ES-I3 (cell line): ENCODE measurements around the gene SPP1.
A peak's percentile ranks its signal among the peaks of the same experiment; 100 is the strongest.
"Not testable (repeated sequence)": the region's sequence is repeated elsewhere in the genome, so short reads cannot be mapped to it uniquely, and the experiment has no call there.

Source experiments
- H3K36me3 ChIP-seq: 2 replicates; pipeline ENCODE4 v1.6.1; 2013; ENCODE audit warnings: mild to moderate bottlenecking, low read length, control low read depth, moderate library complexity; ENCODE audit not compliant: insufficient read depth
- H3K4me1 ChIP-seq: 2 replicates; pipeline ENCODE4 v1.6.1; 2013; ENCODE audit warnings: mild to moderate bottlenecking, control low read depth, low read length; ENCODE audit not compliant: insufficient read depth
- H3K9ac ChIP-seq: 2 replicates; pipeline ENCODE4 v1.6.1; 2013; ENCODE audit warnings: low read depth, mild to moderate bottlenecking, low read length, moderate library complexity
- H3K9me3 ChIP-seq: 2 replicates; pipeline ENCODE4 v1.6.1; 2013; ENCODE audit warnings: mild to moderate bottlenecking, low read length, moderate library complexity; ENCODE audit not compliant: control insufficient read depth, insufficient read depth

Gene SPP1

DNA sequence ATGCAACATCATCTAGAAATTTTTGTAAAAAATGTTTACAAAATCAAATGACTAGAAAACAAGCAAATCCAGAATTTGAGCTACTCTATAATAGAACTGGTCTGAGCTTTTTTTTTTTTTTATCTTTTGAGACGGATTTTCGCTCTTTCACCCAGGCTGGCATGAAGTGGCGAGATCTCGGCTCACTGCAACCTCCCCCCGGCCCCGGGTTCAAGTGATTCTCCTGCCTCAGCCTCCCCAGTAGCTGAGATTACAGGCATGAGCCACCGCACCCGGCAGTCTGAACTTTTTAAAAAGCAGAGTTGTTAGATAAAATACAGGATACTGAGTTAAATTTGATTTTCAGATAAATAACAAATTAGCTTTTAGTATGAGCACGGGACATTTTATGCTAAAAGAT lies 11.0 kb downstream of the SPP1 start:
- peaks cover 3% of the 10 kb centered on the region; the same call in 1 of the 2 replicates for H3K36me3 ChIP-seq
- no peak overlapping the region for H3K9ac ChIP-seq
- H3K9me3 ChIP-seq: no peaks in the 10 kb centered on the region
- no peaks in the 10 kb centered on the region for H3K4me1 ChIP-seq

DNA sequence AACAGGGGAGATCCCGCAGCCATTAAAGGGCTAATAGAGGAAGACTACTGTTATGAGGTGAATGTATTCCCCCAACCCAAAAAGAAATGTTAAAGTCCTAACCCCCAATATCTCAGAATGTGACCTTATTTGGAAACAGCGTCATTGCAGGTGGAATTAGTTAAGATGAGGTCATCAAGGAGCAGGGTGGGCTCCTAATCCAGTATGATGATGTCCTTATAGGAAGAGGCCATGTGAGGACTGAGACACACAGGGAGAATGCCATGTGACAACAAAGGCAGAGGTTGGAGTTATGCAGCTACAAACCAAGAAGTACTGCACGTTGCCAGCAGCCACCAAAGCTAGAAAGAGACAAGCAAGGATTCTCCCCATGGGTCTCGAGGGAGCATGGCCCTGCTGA lies 14.3 kb downstream of the SPP1 start:
- no peaks in the 10 kb centered on the region for H3K36me3 ChIP-seq
- no peak overlapping the region for H3K9ac ChIP-seq
- no peaks in the 10 kb centered on the region for H3K4me1 ChIP-seq
- H3K9me3 ChIP-seq: no peaks in the 10 kb centered on the region

DNA sequence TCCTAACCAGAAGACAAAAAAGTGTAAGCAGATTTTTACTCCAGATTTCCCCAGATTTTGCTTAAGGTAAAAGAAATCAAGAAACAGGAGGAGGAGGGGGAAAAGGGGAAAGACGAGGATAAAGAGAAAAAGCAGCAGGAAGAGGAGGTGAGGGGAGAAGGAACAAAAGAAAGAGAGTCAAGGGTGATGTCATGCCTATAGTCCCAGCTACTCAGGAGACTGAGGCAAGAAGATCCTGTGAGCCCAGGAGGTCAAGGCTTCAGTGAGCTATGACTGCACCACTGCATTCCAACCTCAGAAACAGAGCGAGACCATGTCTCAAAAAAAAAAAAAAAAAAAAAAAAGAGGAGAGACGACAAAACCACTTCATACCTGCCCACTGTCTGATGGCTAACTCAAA lies 19.9 kb downstream of the SPP1 start:
- H3K9me3 ChIP-seq: no peaks in the 10 kb centered on the region

DNA sequence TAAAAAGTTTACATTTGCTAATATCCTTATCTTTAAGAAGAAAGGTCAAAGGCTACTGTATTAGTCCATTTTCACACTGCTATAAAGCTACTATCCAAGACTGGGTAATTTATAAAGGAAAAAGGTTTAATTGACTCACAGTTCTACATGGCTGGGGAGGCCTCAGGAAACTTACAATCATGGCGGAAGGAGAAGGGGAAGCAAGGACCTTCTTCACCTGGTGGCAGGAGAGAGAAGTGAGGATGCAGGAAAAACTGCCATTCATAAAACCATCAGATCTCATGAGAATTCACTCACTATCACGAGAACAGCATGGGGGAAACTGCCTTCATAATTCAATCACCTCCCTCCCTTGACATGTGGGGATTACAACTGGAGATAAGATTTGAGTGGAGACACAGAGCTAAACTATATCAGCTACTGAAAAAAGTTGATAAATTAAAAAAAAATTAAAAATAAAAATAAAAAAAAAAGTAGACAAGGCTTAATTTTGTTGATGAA lies 23.7 kb downstream of the SPP1 start:
- peaks cover 10% of the 10 kb centered on the region for H3K4me1 ChIP-seq

More for the DNA sequence above, 19.9 kb downstream of the SPP1 start:
- H3K4me1 ChIP-seq: no peaks in the 10 kb centered on the region
- no peak overlapping the region for H3K9ac ChIP-seq
- H3K36me3 ChIP-seq: no peaks in the 10 kb centered on the region

DNA sequence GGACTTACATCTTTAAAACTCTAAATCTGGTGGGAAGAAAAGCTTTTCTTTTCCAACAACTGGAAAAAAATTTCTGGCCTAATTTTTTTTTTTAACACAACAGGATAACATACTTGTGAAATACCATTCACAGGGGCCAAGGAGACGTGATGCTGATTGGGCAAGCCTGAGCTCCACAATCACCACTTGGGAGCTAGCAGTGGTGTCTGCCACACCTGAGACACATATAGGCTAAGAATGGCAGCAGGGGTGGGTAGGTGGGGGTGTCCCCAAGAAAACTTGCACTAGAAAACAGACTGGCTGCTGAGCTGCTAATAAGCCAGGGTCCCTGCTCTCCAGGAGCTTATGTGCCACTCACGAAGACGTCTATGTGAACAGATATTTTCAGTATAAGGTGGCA lies 26.4 kb downstream of the SPP1 start:
- Histone ChIP-seq H3K9me3 (0 out of 2 replicates have a peak, but pooled peaks cover 3% of the 10 kb centered on the region), H3K36me3 (no peaks in the 10 kb centered on the region), H3K4me1 (peaks cover 14% of the 10 kb centered on the region), H3K9ac (no peak overlapping the region)

More for the DNA sequence above, 23.7 kb downstream of the SPP1 start:
- not testable (repeated sequence) for H3K36me3 ChIP-seq, H3K9me3 ChIP-seq, H3K9ac ChIP-seq

DNA sequence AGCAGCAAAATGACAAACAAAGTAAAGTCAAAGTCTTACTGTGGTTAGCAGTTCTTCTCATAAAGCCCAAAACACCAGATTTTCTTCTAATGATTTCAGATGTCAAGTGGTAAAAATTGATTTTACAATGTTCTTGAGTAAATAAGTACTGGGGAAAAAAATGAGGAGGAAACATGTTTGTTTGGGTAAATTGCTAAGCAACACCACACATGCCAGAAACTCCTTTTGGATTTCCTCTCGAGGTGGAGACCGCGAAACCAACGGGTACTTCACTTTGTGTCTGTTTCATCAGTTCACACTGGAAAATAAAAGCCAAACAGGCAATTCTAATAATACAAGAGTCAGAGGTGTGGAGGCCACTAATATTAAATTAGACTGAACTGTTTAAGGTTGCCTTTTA lies 27.3 kb downstream of the SPP1 start:
- H3K9me3 ChIP-seq: 0 out of 2 replicates have a peak, but pooled peaks cover 3% of the 10 kb centered on the region
- peaks cover 14% of the 10 kb centered on the region for H3K4me1 ChIP-seq
- no peaks in the 10 kb centered on the region for H3K36me3 ChIP-seq
- no peak overlapping the region for H3K9ac ChIP-seq

DNA sequence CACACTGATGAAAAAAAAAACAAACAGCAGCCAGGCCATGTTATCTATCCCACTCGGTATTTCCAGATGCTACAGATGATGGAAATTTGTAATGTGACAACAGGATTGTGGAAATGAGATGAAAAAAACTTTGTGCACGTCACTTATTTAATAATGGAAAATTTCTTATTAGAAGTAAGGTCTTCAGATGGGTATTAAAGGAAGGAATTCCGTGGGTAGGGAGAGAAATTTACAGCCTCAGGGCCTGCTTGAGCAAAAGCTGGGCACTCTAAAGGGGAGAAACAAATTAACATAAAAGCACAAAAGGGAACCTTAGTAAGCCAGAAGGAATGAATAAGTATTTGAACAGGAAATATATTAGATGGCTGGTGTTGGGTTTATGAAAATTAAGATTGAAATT lies 27.7 kb downstream of the SPP1 start:
- 0 out of 2 replicates have a peak, but pooled peaks cover 3% of the 10 kb centered on the region for H3K9me3 ChIP-seq
- peaks cover 14% of the 10 kb centered on the region for H3K4me1 ChIP-seq
- no peaks in the 10 kb centered on the region for H3K36me3 ChIP-seq
- H3K9ac ChIP-seq: no peak overlapping the region

DNA sequence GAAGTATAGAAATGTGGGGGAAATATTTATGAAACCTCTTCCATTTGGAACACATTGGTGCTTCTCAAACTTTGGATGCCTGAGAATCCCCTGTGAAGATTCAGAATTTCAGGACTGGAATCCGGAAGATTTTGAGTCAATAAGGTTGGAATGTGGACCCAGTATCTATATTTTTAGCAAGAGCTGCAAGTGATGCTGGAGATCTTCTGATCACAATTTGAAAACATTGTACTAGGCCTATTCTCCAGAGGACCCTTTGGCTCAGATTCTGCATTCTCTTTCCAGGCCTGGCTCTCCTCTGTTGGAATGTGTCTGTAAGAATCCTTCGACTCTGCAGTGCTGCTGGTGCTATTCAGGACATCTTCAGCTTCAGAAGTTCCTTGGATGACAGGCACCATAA lies 29.6 kb downstream of the SPP1 start:
- Histone ChIP-seq H3K36me3 (no peaks in the 10 kb centered on the region), H3K4me1 (peaks cover 14% of the 10 kb centered on the region), H3K9me3 (0 out of 2 replicates have a peak, but pooled peaks cover 3% of the 10 kb centered on the region), H3K9ac (no peak overlapping the region)

DNA sequence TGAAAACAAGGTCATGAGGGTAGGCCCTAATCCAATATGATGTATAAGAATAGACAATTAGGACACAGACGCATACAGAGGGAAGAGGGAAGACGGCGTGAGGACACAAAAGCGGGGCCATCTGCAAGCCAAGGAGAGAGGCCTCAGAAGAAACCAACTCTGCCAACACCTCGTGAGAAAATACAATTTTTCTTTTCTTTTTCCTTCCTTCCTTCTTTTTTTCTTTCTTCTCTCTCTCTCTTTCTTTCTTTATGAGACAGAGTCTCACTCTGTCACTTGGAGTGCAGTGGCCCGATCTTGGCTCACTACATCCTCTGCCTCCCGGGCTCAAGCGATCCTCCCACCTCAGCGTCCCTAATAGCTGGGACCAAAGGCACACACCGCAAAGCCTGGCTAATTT lies 30.4 kb downstream of the SPP1 start:
- H3K9ac ChIP-seq: peak overlapping the region; percentile 65; the same call in 1 of the 2 replicates
- 0 out of 2 replicates have a peak, but pooled peaks cover 3% of the 10 kb centered on the region for H3K9me3 ChIP-seq
- no peaks in the 10 kb centered on the region for H3K36me3 ChIP-seq
- peaks cover 21% of the 10 kb centered on the region for H3K4me1 ChIP-seq

DNA sequence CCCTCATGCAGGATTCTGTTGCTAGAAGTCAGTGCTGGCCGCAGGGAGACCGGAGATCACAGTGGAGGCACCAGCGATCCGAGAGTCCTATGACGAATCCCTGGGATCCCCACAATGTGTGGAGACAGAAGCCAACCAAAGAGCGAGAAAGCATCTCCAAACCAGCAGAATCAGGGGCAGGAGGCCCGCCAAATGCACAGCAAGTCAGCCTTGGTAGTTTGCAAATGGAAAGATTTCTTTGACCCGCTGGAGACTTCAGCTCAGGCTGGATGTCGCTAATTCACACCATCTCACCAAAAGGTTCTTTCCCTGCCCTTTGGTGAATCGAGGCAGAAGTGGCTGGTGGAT lies 31.4 kb downstream of the SPP1 start:
- Histone ChIP-seq H3K9ac (peak overlapping the region; percentile 65), H3K4me1 (peaks cover 22% of the 10 kb centered on the region), H3K9me3 (0 out of 2 replicates have a peak, but pooled peaks cover 3% of the 10 kb centered on the region), H3K36me3 (no peaks in the 10 kb centered on the region)

DNA sequence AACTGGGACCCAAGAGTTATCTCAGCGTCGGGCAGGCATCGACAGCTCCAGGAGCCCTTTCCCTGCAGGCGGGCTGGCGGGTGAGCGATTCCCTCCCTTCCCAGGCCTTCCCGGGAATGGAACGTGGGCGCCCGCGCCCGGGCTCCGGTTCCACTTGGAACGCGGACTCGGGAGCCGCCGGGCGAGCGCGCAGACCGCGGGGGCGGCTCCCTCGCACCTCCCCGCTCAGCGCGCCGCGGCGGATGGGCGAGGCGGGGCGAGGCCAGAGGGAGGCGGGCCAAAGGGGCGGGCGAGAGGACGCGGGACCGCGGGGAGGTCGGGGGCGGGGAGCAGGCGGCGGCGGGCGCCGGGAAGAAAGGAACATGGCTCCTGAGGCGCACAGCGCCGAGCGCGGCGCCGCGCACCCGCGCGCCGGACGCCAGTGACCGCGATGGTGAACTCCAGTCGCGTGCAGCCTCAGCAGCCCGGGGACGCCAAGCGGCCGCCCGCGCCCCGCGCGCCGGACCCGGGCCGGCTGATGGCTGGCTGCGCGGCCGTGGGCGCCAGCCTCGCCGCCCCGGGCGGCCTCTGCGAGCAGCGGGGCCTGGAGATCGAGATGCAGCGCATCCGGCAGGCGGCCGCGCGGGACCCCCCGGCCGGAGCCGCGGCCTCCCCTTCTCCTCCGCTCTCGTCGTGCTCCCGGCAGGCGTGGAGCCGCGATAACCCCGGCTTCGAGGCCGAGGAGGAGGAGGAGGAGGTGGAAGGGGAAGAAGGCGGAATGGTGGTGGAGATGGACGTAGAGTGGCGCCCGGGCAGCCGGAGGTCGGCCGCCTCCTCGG lies 32.0 kb downstream of the SPP1 start, which contains the start of gene PKD2:
PKD2 (plus strand) TSS at position 332 of the 818 bp plus-strand sequence; CDS start at position 431, 99 bp downstream.
- Histone ChIP-seq H3K36me3 (no peaks in the 10 kb centered on the region), H3K4me1 (peaks cover 28% of the 10 kb centered on the region), H3K9ac (peak within 1 kb of the TSS; percentile 65), H3K9me3 (0 out of 2 replicates have a peak, but pooled peaks cover 3% of the 10 kb centered on the region)

DNA sequence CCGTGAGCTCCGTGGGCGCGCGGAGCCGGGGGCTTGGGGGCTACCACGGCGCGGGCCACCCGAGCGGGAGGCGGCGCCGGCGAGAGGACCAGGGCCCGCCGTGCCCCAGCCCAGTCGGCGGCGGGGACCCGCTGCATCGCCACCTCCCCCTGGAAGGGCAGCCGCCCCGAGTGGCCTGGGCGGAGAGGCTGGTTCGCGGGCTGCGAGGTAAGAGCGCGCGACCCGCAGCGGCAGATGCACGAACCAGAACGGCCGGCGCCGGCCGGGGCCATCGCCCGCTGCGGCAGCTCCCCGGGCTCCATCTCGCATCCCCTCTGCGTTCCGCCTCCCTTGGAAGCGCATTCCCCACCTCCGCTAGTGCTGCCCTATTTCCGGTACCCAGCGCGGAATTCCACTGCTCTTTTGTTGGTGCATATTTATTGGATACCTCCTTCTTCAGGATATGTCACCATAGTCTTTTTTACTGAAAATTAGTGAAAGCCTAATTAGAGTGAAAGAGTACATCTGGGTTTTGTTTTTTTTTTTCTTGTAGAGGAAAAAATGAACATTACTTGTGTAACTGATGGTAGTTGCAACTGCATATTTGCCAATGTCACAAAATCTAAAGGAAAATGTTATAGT lies 32.7 kb downstream of the SPP1 start:
- peak overlapping the region; percentile 65 for H3K9ac ChIP-seq
- H3K4me1 ChIP-seq: peaks cover 29% of the 10 kb centered on the region
- H3K9me3 ChIP-seq: 0 out of 2 replicates have a peak, but pooled peaks cover 3% of the 10 kb centered on the region
- no peaks in the 10 kb centered on the region for H3K36me3 ChIP-seq

DNA sequence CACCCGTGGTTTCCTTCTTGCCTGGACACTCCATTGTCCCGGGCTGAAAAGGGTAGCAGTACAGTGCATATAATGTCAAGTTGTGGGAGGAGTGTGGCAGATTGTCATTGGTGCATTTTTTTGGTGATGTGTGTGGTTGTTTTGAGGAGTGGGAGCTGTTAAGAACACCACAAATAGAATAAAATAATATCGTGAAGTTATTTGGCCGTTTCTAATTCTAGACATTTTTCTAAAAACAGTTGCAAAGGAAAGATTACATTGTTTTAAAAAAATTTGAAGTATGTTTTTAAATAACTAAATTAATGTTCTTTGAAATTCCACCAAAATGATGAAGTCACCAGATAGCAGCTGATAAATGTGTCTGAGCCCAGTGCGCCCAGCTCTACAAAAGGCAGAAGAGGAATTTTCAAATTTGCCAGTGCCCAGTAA lies 33.2 kb downstream of the SPP1 start:
- Histone ChIP-seq H3K9me3 (0 out of 2 replicates have a peak, but pooled peaks cover 3% of the 10 kb centered on the region), H3K4me1 (peaks cover 26% of the 10 kb centered on the region), H3K9ac (peak overlapping the region; percentile 65), H3K36me3 (no peaks in the 10 kb centered on the region)

DNA sequence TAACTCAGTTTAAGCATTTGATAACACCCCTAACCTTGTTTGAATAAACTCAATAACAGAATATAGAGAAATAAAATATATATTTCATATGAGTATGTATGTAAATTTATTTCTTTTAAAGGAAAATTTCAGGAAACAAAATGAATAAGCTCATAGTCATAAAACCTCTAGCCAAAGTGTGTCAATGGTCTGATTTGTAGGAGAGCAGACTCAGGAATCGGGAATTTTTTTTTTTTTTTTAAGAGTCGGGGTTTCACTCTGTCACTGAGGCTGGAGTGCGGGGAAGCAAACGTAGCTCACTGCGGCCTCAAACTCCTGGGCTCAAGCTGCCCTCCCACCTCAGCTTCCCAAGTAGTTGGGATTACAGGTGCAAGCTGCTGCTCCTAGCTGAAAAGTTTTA lies 34.4 kb downstream of the SPP1 start:
- no peaks in the 10 kb centered on the region for H3K36me3 ChIP-seq
- H3K4me1 ChIP-seq: peaks cover 26% of the 10 kb centered on the region
- H3K9ac ChIP-seq: no peak overlapping the region
- no peaks in the 10 kb centered on the region for H3K9me3 ChIP-seq
